T-cell (primary cell): ENCODE data around the gene GCLC. TPM values are rescaled to one million over a fixed set of nuclear protein-coding genes. Genes with fewer than 3 reads are reported as not detected.

ENCODE experiments used
- ATAC-seq, 4 experiments: fragments of 200-7000 bp in 3 of 4; fragments of 150-1000 bp in 1 of 4; cut with Tn5 transposase; replicated peaks in 1 of 4; 1 replicate in 3 of 4; 2 replicates in 1 of 4; pipeline ENCODE4 v1.10.0; 2021; ENCODE audit warnings: moderate library complexity in 3 of 4, mild to moderate bottlenecking in 2 of 4, moderate number of reproducible peaks in 1 of 4
- CTCF ChIA-PET, 2 donors: fragments of 300-600 bp; sonication (Branson Sonifier 250); formaldehyde crosslinking; loops; one replicate each; lab custom pipeline; 2022; ENCODE audit warnings: antibody characterized with exemption in 2 of 2; lab: Charles Lee
- POLR2A ChIA-PET, 2 donors: fragments of 300-600 bp; sonication (Branson Sonifier 250); formaldehyde crosslinking; loops; one replicate each; lab custom pipeline; 2022; ENCODE audit warnings: antibody characterized with exemption in 2 of 2; lab: Charles Lee
- DNase-seq, 35 experiments: peaks; one replicate each; pipeline versions ENCODE4 v3.0.0 to v3.0.0-alpha.2; 2013 to 2023
- H3K27ac ChIP-seq: one replicate; pipeline ENCODE4 v1.5.1; 2013; ENCODE audit warnings: low read length
- H3K27me3 ChIP-seq, 2 experiments: replicated peaks in 1 of 2; 1 replicate in 1 of 2; 2 replicates in 1 of 2; pipeline versions ENCODE4 v1.6.1 to v1.7.0; 2013; ENCODE audit warnings: low read length in 1 of 2, mixed read lengths in 1 of 2; ENCODE audit not compliant: control insufficient read depth in 2 of 2, insufficient read depth in 2 of 2; ENCODE audit errors: extremely low read depth in 1 of 2
- H3K36me3 ChIP-seq, 2 donors: 1 replicate in 1 of 2; 2 replicates in 1 of 2; pipeline versions ENCODE4 v1.6.1 to v1.7.0; 2013; ENCODE audit warnings: low read length in 1 of 2; ENCODE audit not compliant: control insufficient read depth in 2 of 2, insufficient read depth in 1 of 2; ENCODE audit errors: extremely low read depth in 1 of 2
- H3K4me1 ChIP-seq, 2 experiments: 1 replicate in 1 of 2; 2 replicates in 1 of 2; pipeline versions ENCODE4 v1.6.1 to v1.7.0; 2013; ENCODE audit warnings: low read length in 2 of 2, mixed read lengths in 1 of 2; ENCODE audit not compliant: insufficient read depth in 2 of 2, control insufficient read depth in 1 of 2; ENCODE audit errors: extremely low read depth in 1 of 2
- H3K4me3 ChIP-seq, 2 donors: 1 replicate in 1 of 2; 2 replicates in 1 of 2; pipeline versions ENCODE4 v1.5.1 to v1.7.0; 2013; ENCODE audit warnings: mild to moderate bottlenecking in 2 of 2, low read length in 1 of 2, moderate library complexity in 1 of 2; ENCODE audit not compliant: control insufficient read depth in 1 of 2; ENCODE audit errors: extremely low read depth in 1 of 2
- H3K9me3 ChIP-seq: 2 replicates; pipeline ENCODE4 v1.7.0; 2013
- H3K27ac Mint-ChIP-seq, 2 donors: one replicate each; pipeline ENCODE4 v1.8.0; 2020 to 2021; ENCODE audit warnings: mild to moderate bottlenecking in 2 of 2, mixed read lengths in 2 of 2
- H3K27me3 Mint-ChIP-seq, 2 donors: one replicate each; pipeline ENCODE4 v1.8.0; 2021 to 2022; ENCODE audit warnings: mixed read lengths in 2 of 2
- H3K36me3 Mint-ChIP-seq: one replicate; pipeline ENCODE4 v1.8.0; 2021; ENCODE audit warnings: mixed read lengths
- H3K4me1 Mint-ChIP-seq, 3 donors: one replicate each; pipeline ENCODE4 v1.8.0; 2020 to 2022; ENCODE audit warnings: mixed read lengths in 3 of 3, mild to moderate bottlenecking in 1 of 3
- H3K4me3 Mint-ChIP-seq, 3 donors: one replicate each; pipeline ENCODE4 v1.8.0; 2020 to 2022; ENCODE audit warnings: mild to moderate bottlenecking in 3 of 3, mixed read lengths in 3 of 3, moderate library complexity in 3 of 3
- H3K9me3 Mint-ChIP-seq, 3 donors: one replicate each; pipeline ENCODE4 v1.8.0; 2020 to 2022; ENCODE audit warnings: mixed read lengths in 3 of 3
- WGBS: methylation state at CpG from one replicate; pipeline ENCODE4 v1.1.5; 2013; ENCODE audit warnings: missing lambda C conversion rate; ENCODE audit not compliant: insufficient coverage; 5-methylcytosine and 5-hydroxymethylcytosine counted together
- total RNA-seq, 35 experiments: library from RNA in 6 of 35; stranded (reverse) in 6 of 35; fragments of 120-200 nt in 1 of 35; gene quantifications; one replicate each; pipeline versions ENCODE4 v1.2.1 to v1.2.4 and lab custom pipeline; 2013 to 2026

The GCLC gene
- total RNA-seq, 5 donors from 2014 or later (not counting 1 experiment from before 2014, with no cell fraction given): 25.2 to 38.2 (median 33.6) TPM

DNA sequence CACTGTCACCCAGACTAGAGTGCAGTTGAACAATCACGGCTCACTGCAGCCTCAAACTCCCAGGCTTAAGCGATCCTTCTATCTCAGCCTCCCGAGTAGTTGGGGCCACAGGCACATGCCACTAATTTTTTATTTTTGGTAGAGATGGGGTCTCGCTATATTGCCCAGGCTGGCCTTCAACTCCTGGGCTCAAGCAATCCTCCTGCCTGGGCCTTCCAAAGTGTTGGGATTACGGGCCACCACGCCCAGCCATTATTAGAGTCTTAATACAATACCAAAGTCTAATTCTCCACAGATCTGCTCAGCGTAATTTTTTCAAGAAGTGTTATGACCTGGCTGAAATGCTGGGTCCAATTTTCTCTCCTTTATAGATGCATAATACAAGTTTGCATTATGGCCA, 3.0 kb downstream of the GCLC start:
- ChIA-PET CTCF (interaction anchor here in 1 of 2 donors (0.8 kb wide), 1 partner anchor 48 kb away, joined by 5 read pairs; no protein-coding TSS in a partner anchor), POLR2A (no interaction called here)
- Mint-ChIP-seq H3K36me3 (peaks cover 8% of the 10 kb centered on the region), H3K9me3 (no peaks in the 10 kb centered on the region), H3K4me1 (peaks cover 63 to 68% (median 66%) of the 10 kb centered on the region in 3 donors), H3K27ac (no peak overlapping the region), H3K27me3 (no peaks in the 10 kb centered on the region), H3K4me3 (no peak overlapping the region)
- no peaks in the 10 kb centered on the region for H3K9me3 ChIP-seq
- H3K36me3 ChIP-seq: peaks cover 0 to 3% of the 10 kb centered on the region in 2 donors
- no peaks in the 10 kb centered on the region for H3K27me3 ChIP-seq
- no CpG with 5 or more reads among the region's 7 CpGs for WGBS
- H3K4me1 ChIP-seq: peaks cover 11 to 19% of the 10 kb centered on the region in 2 experiments
- no peak overlapping the region for H3K27ac ChIP-seq
- ATAC-seq (no peak), DNase-seq (no peak)
- no peak overlapping the region for H3K4me3 ChIP-seq

DNA sequence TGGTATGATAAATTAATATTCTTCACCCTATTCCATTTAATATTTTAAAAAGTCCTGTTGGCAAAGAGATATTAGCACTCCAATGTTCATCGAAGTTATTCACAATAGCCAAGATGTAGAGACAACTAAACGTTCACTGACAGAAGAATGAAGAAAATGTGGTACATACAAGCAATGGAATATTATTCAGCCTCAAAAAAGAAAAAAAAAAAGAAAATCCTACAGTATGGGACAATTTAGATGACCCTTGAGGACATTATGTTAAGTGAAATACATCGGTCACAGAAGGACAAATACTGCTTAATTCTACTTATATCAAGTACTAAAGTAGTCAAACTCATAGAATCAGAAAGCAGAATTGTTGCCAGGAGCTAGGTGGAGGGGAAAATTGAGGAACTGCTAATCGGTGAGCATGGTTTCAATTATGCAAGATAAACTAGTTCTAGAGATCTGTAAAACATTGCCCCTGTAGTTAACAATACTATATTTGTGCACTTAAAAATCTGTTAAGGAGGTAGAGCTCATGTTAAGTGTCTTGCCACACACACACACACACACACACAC, 4.7 kb downstream of the GCLC start:
- peaks cover 8% of the 10 kb centered on the region for H3K36me3 Mint-ChIP-seq
- no CpG with 5 or more reads among the region's 4 CpGs for WGBS
- ChIA-PET CTCF (interaction anchor here (0.6 kb wide), 2 partner anchors 183 to 221 kb away, joined by 3 to 4 read pairs; no protein-coding TSS in a partner anchor), POLR2A (interaction anchor here (0.5 to 0.7 kb wide), 3 partner anchors 42 to 969 kb away, joined by 3 to 4 read pairs (median 4); no protein-coding TSS in a partner anchor)
- Histone ChIP-seq H3K27ac (no peak overlapping the region), H3K36me3 (peaks cover 0 to 3% of the 10 kb centered on the region in 2 donors), H3K9me3 (no peaks in the 10 kb centered on the region), H3K27me3 (no peaks in the 10 kb centered on the region), H3K4me1 (peaks cover 11 to 18% of the 10 kb centered on the region in 2 experiments), H3K4me3 (no peak overlapping the region)
- H3K4me1 Mint-ChIP-seq: peaks cover 53 to 64% (median 58%) of the 10 kb centered on the region in 3 donors
- no peak overlapping the region for H3K27ac Mint-ChIP-seq
- H3K4me3 Mint-ChIP-seq: no peak overlapping the region
- DNase-seq (no peak), ATAC-seq (no peak)
- no peaks in the 10 kb centered on the region for H3K9me3 Mint-ChIP-seq
- H3K27me3 Mint-ChIP-seq: no peaks in the 10 kb centered on the region

DNA sequence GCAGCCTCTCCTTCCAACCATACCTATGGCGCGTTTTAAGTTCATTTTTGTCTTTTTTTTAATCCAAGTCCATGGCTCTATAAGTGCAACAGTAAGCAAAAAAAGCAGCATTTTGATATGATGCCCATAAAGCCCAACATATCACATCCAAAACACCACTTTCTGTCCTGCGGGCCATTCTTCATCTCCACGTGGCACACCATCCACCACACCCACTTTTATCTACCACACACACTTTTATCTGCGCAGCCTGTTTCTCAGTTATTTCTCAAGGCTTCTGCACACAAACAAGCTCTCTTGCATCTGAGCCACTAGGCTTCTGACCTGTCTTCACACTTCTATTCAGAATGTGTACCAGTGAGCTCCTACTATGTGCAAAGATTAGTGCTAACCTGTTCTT, 5.3 kb downstream of the GCLC start:
- no peak for DNase-seq
- H3K9me3 ChIP-seq: no peaks in the 10 kb centered on the region
- no peak overlapping the region for H3K4me3 ChIP-seq
- no peak overlapping the region for H3K4me3 Mint-ChIP-seq
- no peak overlapping the region for H3K27ac ChIP-seq
- peaks cover 10% of the 10 kb centered on the region for H3K36me3 Mint-ChIP-seq
- no peaks in the 10 kb centered on the region for H3K27me3 Mint-ChIP-seq
- 97% methylated on average over 5 of the region's 5 CpGs for WGBS
- ChIA-PET CTCF (interaction anchor here (0.9 to 1.4 kb wide), 2 partner anchors 47 kb away, joined by 3 to 5 read pairs; no protein-coding TSS in a partner anchor), POLR2A (interaction anchor here in 1 of 2 donors (0.6 kb wide), 1 partner anchor 211 kb away, joined by 3 read pairs; no protein-coding TSS in a partner anchor)
- H3K27ac Mint-ChIP-seq: no peak overlapping the region
- no peak for ATAC-seq
- H3K36me3 ChIP-seq: peaks cover 0 to 3% of the 10 kb centered on the region in 2 donors
- H3K4me1 Mint-ChIP-seq: peaks cover 50 to 60% (median 55%) of the 10 kb centered on the region in 3 donors
- no peaks in the 10 kb centered on the region for H3K27me3 ChIP-seq
- no peaks in the 10 kb centered on the region for H3K9me3 Mint-ChIP-seq
- peaks cover 11 to 14% of the 10 kb centered on the region in 2 experiments for H3K4me1 ChIP-seq

DNA sequence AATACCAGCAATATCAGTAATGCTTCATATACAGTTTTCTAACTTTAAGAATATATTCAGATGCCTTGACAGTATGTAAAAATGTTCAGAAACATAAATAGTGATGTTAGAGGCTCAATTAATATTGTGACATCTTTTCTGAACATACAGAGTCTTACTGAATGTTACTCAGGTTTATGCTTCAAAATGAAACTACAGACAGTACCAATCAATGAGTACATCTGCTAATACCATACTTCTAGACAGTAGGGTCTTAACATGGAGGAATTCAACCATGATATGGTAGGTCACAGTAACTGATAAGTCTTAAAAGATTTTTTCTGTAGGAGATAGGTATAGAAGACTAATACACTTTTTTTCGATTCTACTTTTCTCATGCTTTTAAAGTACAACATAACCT, 8.3 kb downstream of the GCLC start:
- Histone ChIP-seq H3K27ac (no peak overlapping the region), H3K9me3 (no peaks in the 10 kb centered on the region), H3K4me3 (no peak overlapping the region), H3K36me3 (peaks cover 0 to 3% of the 10 kb centered on the region in 2 donors), H3K27me3 (no peaks in the 10 kb centered on the region), H3K4me1 (no peaks in the 10 kb centered on the region)
- POLR2A ChIA-PET: interaction anchor here in 1 of 2 donors (0.6 kb wide), 1 partner anchor 467 kb away, joined by 7 read pairs; no protein-coding TSS in a partner anchor
- Mint-ChIP-seq H3K27ac (no peak overlapping the region), H3K36me3 (peaks cover 14% of the 10 kb centered on the region), H3K9me3 (no peaks in the 10 kb centered on the region), H3K27me3 (no peaks in the 10 kb centered on the region), H3K4me3 (no peak overlapping the region), H3K4me1 (peaks cover 55 to 56% (median 56%) of the 10 kb centered on the region in 3 donors)
- CTCF ChIA-PET: no interaction called here
- WGBS: 100% methylated on average over 1 of the region's 1 CpG
- DNase-seq: no peak
- no peak for ATAC-seq

DNA sequence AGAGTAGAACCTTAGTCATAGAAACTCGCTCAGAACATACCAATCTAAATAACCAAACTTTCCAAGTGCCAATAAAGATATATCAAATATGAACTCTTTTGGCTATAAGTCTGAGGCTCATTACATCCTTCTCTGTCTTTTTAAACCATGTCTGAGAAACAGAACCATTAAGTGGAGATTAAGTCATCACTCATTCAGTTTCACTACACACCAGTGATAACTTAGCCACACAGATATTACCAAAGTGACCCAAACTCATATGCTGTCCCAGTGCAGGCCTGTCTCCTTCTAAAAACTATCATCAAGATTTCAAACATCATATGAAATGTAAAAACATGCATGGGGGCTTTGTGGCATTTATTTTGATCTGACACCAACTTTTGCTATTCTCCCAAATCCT, 12.0 kb downstream of the GCLC start:
- Histone ChIP-seq H3K27ac (no peak overlapping the region), H3K4me3 (no peak overlapping the region), H3K36me3 (no peaks in the 10 kb centered on the region), H3K4me1 (no peaks in the 10 kb centered on the region), H3K9me3 (no peaks in the 10 kb centered on the region), H3K27me3 (no peaks in the 10 kb centered on the region)
- DNase-seq: no peak
- WGBS: no CpG with 5 or more reads among the region's 1 CpG
- Mint-ChIP-seq H3K36me3 (peaks cover 11% of the 10 kb centered on the region), H3K9me3 (no peaks in the 10 kb centered on the region), H3K4me1 (peaks cover 34 to 49% (median 44%) of the 10 kb centered on the region in 3 donors), H3K27me3 (no peaks in the 10 kb centered on the region), H3K4me3 (no peak overlapping the region), H3K27ac (no peak overlapping the region)
- CTCF ChIA-PET: interaction anchor here in 1 of 2 donors (0.6 kb wide), 1 partner anchor 571 kb away, joined by 3 read pairs; no protein-coding TSS in a partner anchor
- ATAC-seq: no peak
- POLR2A ChIA-PET: no interaction called here

DNA sequence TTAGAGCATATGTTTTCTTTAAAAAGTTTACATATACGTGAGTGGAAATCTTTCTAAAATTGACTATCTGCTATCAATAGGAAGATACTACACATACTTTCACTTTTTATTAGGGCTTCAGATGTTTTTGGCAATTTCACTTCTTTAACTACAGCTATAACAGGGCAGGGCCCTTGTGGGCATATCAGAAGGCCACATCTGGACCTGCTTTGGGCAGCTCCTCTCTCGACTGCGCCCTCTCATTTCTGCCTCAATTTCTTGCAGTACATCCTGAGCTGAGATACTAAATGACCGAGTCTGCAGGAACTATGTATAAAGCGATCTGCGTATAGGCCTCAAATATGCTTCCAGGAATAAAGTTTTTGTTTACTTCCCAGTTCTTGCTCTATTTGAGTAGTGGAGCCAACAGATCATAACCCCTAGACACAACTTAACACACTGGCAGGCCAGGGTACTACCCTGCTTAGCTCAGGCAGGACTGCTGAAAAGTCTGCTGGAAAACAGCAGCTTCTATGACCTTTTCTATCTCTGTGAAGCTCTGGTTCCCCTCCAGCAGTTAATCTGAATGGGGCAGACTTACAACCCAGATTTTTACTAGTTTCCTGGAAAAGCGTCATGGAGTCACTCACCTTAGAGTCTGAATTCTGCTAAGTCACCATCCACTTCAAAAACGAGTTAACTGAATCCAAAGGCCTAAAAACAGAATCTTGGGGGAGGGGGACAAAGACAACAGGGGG, 12.7 kb downstream of the GCLC start:
- Histone ChIP-seq H3K9me3 (no peaks in the 10 kb centered on the region), H3K4me1 (no peaks in the 10 kb centered on the region), H3K27me3 (no peaks in the 10 kb centered on the region), H3K27ac (no peak overlapping the region), H3K4me3 (no peak overlapping the region), H3K36me3 (no peaks in the 10 kb centered on the region)
- H3K27me3 Mint-ChIP-seq: no peaks in the 10 kb centered on the region
- no peak overlapping the region for H3K27ac Mint-ChIP-seq
- H3K4me1 Mint-ChIP-seq: peaks cover 39 to 49% (median 47%) of the 10 kb centered on the region in 3 donors
- peaks cover 11% of the 10 kb centered on the region for H3K36me3 Mint-ChIP-seq
- no peaks in the 10 kb centered on the region for H3K9me3 Mint-ChIP-seq
- POLR2A ChIA-PET: no interaction called here
- DNase-seq: no peak
- 89% methylated on average over 5 of the region's 8 CpGs for WGBS
- H3K4me3 Mint-ChIP-seq: no peak overlapping the region
- CTCF ChIA-PET: interaction anchor here in 1 of 2 donors (0.6 kb wide), 1 partner anchor 47 kb away, joined by 3 read pairs; no protein-coding TSS in a partner anchor
- no peak for ATAC-seq
